HG03066 (cell line): ENCODE measurements around the gene ITGA6.

Source experiments
- ATAC-seq: cut with Tn5 transposase; IDR thresholded peaks from one replicate; pipeline ENCODE4 v1.9.1; 2021; ENCODE audit warnings: low read depth; ENCODE audit not compliant: unreplicated experiment

ITGA6 gene

DNA sequence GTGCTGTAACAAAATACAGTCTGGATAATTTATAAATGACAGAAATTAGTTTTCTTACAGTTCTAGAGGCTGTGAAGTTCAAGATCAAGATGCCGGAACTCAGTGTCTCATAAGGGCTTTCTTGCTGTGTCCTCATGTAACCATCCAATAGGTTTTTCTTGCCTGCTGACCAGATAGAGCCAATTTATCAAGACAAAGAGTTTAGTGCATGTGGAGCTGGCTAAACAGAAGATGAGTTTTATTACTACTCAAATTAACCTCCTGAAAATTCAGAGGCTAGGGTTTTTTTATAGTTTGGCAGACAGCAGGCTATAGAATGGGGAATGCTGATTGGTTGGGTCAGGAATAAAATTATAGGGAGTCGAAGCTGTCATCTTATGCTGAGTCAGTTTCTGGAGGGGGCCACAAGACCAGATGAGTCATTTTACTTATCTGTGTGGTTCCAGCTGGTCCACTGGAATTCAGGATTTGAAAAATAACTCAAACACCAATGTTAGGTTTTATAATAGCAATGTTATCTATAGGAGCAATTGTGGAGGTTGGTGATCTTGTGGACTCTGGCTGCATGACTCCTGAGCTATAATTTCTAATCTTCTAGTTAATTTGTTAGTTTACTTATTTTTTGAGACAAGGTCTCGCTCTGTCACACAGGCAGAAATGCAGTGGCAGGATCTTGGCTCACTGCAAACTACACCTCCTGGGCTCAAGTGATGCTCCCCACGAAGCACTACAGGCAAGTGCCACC, 125.3 kb downstream of the ITGA6 start:
- ATAC-seq = no peak

DNA sequence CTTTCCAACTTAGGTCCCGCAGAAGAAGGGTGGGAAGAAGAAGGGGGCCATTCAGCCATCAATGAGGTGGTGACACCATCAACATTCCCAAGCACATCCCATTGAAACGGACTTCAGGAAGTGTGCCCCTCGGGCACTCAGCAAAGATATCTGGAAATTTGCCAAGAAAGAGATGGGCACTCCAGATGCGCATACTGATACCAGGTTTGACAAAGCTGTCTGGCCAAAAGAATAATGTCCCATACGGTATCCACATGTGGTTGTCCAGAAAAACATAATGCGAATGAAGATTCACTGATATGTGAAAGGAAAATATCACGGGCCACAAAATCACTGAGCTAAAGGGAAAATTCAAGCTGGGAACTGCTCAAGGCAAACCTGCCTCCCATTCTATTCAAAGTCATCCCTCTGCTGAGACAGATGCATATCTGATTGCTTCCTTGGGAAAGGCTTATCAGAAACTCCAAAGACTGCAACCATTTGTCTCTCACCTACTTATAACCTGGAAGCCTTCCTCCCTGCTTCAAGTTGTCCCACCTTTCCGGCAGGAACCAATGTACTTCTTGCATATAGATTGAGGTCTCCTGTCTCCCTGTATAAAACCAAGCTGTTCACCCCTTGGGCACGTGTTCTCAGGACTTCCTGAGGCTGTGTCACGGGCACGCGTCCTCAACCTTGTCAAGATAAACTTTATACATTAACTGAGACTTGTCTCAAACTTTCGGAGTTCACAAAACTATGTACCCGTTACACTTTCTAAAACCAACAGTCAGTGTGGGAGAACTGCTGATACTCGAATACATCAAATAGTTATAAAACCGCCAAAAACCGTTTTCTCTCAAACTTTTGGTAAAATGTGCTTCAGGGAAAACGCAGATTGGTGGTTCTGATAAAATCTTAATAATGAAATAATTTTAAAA, 127.2 kb downstream of the ITGA6 start:
- no peak for ATAC-seq

DNA sequence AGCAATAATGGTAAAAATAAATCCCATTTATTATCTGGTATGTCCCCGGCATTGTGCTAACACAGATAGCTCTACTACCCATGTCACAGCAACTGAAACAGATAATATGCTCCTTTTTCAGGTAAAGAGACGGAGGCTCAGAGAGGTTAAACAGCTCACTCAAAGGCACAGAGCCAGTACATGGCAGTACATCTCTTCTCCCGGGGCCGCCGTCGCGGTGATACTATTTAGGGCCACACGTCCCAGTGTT, 127.8 kb downstream of the ITGA6 start:
- ATAC-seq = no peak
